NB4 (cell line): ENCODE measurements around the gene PRM2.
A peak's percentile ranks its signal among the peaks of the same experiment; 100 is the strongest.

Experiments
- DNase-seq: peaks from one replicate; pipeline ENCODE4 v3.0.0; 2010; ENCODE audit warnings: low read depth
- H3K4me3 ChIP-seq: one replicate; pipeline ENCODE4 v1.5.1; 2011; ENCODE audit warnings: mild to moderate bottlenecking, low read depth, low read length, moderate library complexity
- MYC ChIP-seq: IDR thresholded peaks from 2 replicates; pipeline ENCODE4 v1.6.1; 2011; ENCODE audit warnings: low read depth, low read length
- POLR2A ChIP-seq: IDR thresholded peaks from 2 replicates; pipeline ENCODE4 v1.6.1; 2011; ENCODE audit warnings: mild to moderate bottlenecking; ENCODE audit not compliant: insufficient read length; ENCODE audit errors: extremely low read depth
- TF ChIP-seq, protein P1 (sequence below): IDR thresholded peaks from one replicate; pipeline ENCODE4 v1.5.1; 2012; ENCODE audit warnings: low read depth, low read length
- TF ChIP-seq, protein P2 (sequence below): IDR thresholded peaks from 2 replicates; pipeline ENCODE4 v1.6.1; 2011; ENCODE audit warnings: low read depth, low read length

The PRM2 gene

DNA sequence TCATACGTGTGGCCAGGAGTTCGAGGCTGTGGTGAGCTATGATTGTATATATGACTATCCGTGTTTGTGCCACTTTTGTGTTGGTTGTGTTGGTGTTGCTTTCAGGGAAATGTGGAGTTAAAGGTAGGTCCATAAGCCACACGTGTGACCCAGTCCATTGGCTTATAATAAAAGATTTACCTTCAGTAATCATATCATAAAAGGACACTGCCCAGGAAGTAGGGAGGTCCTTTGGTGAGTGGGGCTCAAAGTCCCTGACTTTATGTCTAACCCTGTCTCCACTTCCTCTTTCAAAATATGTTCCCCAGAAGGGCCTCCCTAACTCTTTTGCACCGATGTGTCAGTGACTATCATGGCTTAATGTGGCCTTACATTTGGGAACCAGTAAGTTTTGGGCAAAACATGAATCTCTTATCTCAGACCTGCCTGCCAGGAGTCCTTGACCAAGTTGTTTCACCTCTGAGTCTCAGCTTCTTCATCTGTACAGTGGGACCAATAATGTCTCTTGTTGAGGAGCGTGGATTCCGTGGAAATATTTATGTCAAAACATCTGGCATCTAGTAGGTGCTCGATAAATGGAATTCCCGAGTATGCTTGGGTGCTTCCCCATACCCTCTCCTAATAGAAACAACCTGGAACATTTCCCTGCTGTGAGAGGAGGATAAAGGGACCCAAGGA lies 12.0 kb downstream of the PRM2 start:
- TF ChIP-seq MYC (no peak), POLR2A (no peak)
- TF ChIP-seq, protein P1, sequence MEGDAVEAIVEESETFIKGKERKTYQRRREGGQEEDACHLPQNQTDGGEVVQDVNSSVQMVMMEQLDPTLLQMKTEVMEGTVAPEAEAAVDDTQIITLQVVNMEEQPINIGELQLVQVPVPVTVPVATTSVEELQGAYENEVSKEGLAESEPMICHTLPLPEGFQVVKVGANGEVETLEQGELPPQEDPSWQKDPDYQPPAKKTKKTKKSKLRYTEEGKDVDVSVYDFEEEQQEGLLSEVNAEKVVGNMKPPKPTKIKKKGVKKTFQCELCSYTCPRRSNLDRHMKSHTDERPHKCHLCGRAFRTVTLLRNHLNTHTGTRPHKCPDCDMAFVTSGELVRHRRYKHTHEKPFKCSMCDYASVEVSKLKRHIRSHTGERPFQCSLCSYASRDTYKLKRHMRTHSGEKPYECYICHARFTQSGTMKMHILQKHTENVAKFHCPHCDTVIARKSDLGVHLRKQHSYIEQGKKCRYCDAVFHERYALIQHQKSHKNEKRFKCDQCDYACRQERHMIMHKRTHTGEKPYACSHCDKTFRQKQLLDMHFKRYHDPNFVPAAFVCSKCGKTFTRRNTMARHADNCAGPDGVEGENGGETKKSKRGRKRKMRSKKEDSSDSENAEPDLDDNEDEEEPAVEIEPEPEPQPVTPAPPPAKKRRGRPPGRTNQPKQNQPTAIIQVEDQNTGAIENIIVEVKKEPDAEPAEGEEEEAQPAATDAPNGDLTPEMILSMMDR: no peak
- TF ChIP-seq, protein P2, sequence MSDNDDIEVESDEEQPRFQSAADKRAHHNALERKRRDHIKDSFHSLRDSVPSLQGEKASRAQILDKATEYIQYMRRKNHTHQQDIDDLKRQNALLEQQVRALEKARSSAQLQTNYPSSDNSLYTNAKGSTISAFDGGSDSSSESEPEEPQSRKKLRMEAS: no peak
- DNase-seq: peak; percentile 68

DNA sequence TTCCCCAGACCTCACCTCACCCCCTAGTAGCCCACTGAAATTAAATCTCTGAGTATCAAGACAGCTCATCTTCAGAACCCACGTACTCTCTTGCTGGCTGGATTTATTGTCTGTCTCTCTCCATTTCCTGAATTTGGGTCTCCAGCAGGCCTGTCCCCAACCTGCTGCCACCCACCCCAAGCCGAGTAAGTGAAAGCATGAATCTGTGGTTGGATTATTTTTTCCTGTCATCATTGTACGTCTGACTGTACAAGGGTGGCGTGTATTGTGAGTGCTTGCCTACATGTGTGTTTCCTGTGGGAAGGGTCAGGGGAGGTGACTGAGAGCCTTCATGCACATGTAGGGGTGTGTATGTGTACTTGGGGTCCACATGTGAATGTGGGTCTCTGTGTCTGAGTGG lies 12.5 kb downstream of the PRM2 start:
- TF ChIP-seq, protein P2: no peak
- TF ChIP-seq, protein P1: no peak
- no peak for TF ChIP-seq MYC
- TF ChIP-seq POLR2A: no peak
- no peak overlapping the region for H3K4me3 ChIP-seq
- DNase-seq: no peak

More for the DNA sequence above, 12.0 kb downstream of the PRM2 start:
- H3K4me3 ChIP-seq: no peak overlapping the region

DNA sequence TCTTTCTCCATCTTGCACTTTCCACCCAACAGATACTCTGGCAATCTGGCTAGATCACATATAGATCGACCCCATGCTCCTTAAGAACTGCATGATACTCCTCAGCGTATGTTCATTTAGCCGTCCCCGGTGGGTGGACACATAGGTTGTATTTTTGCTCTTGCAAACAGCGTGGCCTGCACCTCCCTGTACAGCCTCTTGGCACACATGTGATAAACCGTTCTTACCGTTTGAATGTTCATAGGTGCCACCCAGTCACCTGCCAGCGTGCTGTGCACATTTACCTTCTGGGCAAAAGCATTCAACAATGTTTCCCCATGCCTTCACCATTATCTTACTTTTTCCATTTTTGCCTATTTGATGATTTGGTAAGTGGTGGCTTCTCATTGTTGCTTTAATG lies 13.4 kb downstream of the PRM2 start:
- no peak for TF ChIP-seq POLR2A
- TF ChIP-seq, protein P1: no peak
- no peak for TF ChIP-seq MYC
- TF ChIP-seq, protein P2: no peak

DNA sequence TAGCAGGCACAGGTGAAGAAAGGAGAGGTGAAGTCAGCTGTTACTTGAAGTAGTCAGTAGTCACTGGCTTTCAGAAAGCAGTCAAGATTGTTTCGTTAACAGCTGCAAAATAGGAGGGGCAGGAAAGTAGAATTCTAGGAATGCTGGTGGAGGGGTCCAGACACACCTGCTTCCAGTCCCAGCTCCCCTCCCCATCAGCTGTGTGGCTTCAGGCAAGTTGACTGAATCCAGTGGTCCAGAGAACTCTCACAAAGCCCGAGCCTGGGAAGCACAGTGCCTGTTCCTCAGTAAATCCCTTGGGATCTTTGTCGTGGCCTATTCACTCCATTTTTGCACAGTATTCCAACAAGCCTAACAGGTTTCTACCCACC lies 15.7 kb downstream of the PRM2 start:
- H3K4me3 ChIP-seq: no peak overlapping the region
- TF ChIP-seq, protein P2: no peak
- TF ChIP-seq MYC (no peak), POLR2A (no peak)
- TF ChIP-seq, protein P1: no peak
- no peak for DNase-seq

More for the DNA sequence above, 13.4 kb downstream of the PRM2 start:
- DNase-seq: no peak
- H3K4me3 ChIP-seq: no peak overlapping the region

DNA sequence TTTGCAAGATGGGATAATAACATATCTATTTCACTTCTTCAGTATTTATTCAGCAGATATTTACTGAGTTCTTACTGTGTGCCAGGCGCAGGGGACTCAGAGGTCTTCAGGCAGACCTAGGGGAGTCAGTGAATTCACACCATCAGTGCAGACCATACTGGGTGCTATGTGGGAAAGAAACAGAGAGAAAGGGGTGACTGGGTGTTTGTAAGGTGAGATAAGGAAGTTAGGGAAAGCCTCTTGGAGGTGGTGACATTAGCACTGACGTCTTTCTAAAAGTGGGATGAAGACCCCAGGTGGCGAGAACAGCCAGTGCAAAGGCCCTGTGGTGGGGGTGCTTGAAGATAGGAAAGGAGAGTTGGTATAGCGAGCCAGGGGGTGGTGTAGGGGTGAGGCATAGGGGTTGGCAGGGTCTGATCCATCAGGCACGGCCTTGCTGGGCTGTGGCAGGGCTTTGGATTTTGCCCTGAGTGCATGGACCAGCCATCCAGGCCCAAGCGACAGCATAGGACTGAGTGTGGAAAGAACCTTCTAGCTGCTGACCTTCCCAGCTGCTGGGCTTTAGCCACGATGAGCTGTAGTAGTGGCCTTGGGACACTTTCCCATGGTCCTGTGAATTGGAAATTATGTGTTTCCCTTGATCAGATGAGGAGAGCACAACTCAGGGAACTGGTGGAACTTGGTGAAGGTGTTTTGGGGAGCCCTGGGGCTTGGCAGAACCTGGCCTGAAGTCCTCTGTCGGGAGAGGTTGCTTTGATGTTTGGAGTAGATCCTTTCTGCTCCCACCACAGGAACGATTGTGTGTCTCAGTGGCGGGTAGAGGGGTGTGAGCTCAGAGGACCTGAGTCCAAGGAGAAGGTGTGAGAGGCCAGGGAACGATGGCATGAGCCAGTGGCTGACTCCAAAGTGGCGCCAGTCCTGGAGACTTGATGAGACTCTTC lies 16.4 kb downstream of the PRM2 start:
- TF ChIP-seq, protein P2: no peak
- no peak for TF ChIP-seq MYC
- TF ChIP-seq, protein P1: no peak
- TF ChIP-seq POLR2A: no peak
- no peak for DNase-seq
- H3K4me3 ChIP-seq: no peak overlapping the region
